ENCODE data around the gene ADAMTS6. TPM values are rescaled to one million over a fixed set of nuclear protein-coding genes. Genes with fewer than 3 reads are reported as not detected.

Gene ADAMTS6
- total and polyA plus RNA-seq, 2 of the 13 experiments (the other 11 are each of a cell fraction or from before 2014, with no cell fraction given): 3.1 to 8.2 TPM

- TF ChIP-seq ARID4A (CRISPR knock-in tag; IDR thresholded peaks at IDR 0.05; ENCODE audit: borderline replicate concordance): peak; percentile 34; the same call in 1 of the 2 replicates
- TF ChIP-seq MYPOP (CRISPR knock-in tag; IDR thresholded peaks at IDR 0.05): no peak; the same call in 1 of the 2 replicates
- TF ChIP-seq LCORL (IDR thresholded peaks at IDR 0.05): no peak
- peak; percentile 40; the same call in 1 of the 2 replicates for TF ChIP-seq LCORL (CRISPR knock-in tag; IDR thresholded peaks at IDR 0.05)
- no peak for TF ChIP-seq GPN1 (CRISPR knock-in tag; IDR thresholded peaks at IDR 0.05; ENCODE audit: borderline replicate concordance)
- TF ChIP-seq PRDM15 (CRISPR knock-in tag; IDR thresholded peaks at IDR 0.05): no peak
- peak; percentile 57; the same call in 1 of the 2 replicates for TF ChIP-seq IRF2 (CRISPR knock-in tag; IDR thresholded peaks at IDR 0.05)
- no peak for TF ChIP-seq GTF2F1 (IDR thresholded peaks at IDR 0.05; ENCODE audit: low read length)
- TF ChIP-seq ZMAT3 (CRISPR knock-in tag; conservative IDR thresholded peaks at IDR 0.05): no peak
- no peak for TF ChIP-seq ARID3A (IDR thresholded peaks at IDR 0.05; ENCODE audit: low read depth, low read length)
- no peak for TF ChIP-seq GATAD1 (CRISPR knock-in tag; IDR thresholded peaks at IDR 0.05)
- no peak for TF ChIP-seq KDM6A (CRISPR knock-in tag; IDR thresholded peaks at IDR 0.05; ENCODE audit: low read depth)
- TF ChIP-seq PAXIP1 (CRISPR knock-in tag; conservative IDR thresholded peaks at IDR 0.05): no peak
Measured at GRCh38 chr5:65481635-65482295, at the start of gene ADAMTS6 (continued).
